DMS153 treated with DMSO at 0.1 percent for 48 hours (cell line): ENCODE data around the gene WBP4.
A peak's percentile ranks its signal among the peaks of the same experiment; 100 is the strongest.
"Not testable (repeated sequence)": the region's sequence is repeated elsewhere in the genome, so short reads cannot be mapped to it uniquely, and the experiment has no call there.

Experiments used
- DNase-seq: peaks from one replicate; lab custom pipeline; 2025; ENCODE audit not compliant: unreplicated experiment; lab: John Stamatoyannopoulos, UW

WBP4 gene

DNA sequence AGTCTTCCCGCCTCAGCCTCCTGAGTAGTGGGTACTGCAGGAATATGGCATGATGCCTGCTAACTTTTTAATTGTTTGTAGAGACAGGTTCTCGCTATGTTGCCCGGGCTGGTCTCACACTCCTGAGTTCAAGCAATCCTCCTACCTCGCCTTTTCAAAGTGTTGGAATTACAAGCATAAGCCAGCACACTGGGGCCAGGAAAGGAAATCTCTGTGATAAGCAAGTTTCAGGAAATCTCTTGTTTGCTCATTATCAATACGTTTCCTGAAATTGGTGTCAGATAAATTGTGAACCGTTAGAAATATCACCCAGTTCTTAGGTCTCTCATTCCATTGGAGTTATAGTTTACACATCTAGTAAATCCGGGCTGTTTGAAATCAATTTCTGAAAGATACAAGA, 14.2 kb downstream of the WBP4 start:
- no peak for DNase-seq

DNA sequence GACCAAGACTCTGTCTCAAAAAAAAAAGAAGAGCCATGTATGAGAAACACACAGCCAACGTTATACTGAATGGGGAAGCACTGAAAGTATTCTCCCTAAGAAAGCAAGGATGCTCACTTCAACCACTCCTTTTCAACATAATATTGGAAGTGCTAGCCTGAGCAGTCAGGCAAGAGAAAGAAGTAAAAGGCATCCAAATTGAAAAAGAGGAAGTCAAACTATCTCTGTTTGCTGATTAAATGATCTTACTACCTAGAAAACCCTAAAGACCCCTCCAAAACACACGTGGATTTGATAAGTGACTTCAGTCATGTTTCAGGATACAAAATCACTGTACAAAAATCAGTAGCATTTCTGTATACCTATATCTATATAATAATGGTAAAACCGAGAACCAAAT, 16.2 kb downstream of the WBP4 start:
- no peak for DNase-seq

DNA sequence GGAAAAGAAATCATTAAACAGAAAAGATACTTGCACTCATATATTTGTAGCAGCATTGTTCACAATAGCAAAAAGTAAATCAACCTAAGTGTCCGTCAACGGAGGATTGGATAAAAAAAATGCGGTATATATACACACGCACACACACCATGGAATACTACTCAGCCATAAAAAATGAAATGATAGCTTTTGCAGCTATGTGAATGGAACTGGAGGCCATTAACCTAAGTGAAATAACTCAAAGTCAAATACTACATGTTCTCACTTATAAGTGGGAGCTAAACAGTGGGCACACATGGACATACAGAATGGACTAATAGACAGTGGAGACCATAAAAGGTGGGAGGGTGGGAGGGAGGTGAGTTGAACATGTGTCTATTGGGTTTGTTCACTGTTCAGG, 18.4 kb downstream of the WBP4 start:
- DNase-seq: no peak

DNA sequence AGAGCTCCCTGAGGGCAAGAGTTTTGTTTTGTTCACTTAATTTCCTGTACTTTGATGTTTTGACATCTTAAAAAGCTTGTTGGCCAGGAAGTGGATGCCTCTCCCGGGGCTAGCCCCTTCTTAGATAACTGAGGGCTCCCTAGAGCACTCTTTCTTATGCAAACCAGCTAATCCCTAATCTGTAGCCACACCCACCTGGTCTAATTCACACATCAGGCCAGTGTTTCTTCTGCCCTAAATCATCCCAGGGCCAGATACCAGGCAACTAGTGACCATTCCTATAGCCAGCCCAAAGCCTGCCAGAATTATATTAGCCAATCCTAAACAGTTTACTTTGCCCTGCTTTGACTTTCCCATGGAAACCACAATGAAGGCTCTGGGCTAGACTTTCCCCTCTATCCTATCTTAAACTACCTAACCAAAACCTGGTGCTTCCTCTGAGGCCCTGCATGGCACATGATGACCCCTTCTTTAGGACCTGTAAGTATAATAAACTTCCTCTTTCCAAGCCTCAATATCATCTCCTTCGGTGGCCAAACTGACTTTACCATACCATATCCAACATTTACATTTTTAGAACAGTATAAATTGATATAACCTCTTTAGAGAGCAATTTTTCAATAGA, 24.8 kb downstream of the WBP4 start:
- DNase-seq: no peak

DNA sequence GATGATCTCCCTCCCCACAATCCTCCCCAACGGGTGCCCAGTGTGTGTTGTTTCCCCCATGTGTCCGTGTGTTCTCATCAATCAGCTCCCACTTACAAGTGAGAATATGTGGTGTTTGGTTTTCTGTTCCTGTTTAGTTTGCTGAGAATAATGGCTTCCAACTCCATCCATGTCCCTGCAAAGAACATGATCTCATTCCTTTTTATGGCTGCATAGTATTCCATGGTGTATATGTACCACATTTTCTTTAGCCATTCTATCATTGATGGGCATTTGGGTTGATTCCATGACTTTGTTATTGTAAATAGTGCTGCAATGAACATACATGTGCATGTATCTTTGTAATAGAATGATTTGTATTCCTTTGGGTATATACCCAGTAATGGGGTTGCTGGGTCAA, 34.4 kb downstream of the WBP4 start:
- DNase-seq: not testable (repeated sequence)

DNA sequence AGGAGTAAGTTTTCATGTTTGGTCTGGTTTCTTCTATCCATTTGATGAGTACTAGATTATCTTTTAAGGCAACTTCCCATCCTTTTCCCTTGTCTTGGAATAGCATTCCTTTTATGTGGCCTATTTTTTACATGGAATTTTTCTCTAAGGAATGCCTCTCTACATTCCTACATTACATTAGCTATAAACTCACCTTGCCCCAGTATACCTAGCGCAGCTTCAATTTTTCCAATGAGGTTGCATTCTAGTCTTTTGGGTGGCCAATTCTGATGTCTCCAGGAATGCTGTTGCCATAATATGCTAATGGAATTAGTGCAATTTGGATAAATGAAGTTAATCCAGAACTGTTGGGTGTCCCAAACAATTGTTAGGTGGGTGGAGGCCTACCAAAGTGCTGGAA, 37.5 kb downstream of the WBP4 start:
- DNase-seq: no peak

DNA sequence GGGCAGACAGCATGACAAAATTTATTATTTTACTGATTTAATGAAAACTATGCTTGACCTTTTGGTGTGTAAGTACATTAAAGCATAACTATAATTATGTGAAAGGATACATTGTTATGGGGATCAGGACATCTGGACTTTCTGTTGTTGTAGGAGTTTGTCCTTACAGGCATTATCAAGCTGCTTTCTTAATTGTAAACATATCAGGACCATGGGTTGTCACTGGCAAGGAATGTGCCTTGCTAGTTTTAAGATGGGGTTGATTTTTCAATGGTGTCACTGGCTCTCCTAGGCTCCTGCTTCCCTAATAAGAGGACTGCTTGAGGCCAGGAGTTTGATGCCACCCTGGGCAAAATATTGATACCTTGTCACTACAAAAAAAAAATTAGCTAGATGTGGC, 38.7 kb downstream of the WBP4 start:
- DNase-seq: no peak

DNA sequence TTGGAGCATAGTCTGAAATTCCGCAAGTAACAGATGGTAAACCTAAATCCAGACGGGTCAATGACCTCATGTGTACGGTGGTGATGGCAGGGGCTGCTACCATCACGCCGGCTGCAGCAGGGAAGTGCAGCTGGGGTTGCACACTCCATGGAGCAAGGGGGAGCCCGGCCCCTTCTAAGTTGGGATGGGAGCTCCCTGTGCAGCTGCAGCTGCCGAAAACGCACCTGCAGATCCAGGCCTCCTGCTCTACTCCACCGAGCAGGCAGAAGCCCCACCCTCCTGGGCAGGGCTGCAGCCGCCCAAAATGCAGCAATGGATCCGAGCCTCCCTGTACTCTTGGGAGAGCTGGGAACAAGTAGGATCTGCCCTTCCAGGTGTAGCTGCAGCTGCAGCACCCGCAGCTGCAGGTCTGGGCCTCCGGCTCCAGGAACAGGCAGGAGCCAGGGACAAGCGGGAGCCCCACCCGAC, 45.8 kb downstream of the WBP4 start:
- no peak for DNase-seq

DNA sequence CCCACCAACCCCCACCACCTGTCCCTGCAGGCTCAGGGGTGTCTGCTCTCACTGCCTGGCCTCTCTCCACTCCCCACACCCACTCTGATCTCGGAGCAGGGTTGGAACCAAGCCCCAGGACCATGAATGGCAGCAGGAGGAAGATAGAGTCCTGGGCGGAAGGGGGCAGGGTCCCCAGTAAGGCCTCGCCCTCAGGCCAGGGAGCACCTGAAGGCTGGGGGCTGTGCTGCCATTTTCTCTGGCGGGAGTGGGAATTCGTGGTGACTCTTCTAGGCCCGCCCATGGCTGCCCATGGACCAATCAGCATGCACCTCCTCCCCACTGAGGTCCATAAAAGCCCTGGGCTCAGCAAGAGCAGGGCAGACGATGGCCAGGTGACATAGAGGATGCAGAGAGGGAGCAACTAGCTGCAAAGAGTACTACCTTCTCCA, 46.3 kb downstream of the WBP4 start:
- DNase-seq: no peak

DNA sequence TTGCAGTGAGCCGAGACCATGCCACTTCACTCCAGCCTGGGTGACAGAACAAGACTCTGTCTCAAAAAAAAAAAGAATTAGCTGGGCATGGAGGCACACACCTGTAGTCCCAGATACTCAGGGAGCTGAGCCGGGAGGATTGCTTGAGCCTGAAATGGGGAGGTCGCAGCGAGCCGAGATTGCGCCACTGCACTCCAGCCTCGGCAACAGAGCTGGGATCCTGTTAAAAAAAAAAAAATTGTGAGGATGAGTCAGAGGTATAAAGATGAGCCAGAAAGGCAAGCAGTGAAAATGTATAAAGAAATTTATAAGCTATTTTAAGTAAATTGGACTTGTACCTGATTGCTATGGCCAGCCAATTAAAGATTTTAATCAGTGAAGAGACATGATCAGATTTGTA, 50.1 kb downstream of the WBP4 start:
- DNase-seq: no peak

DNA sequence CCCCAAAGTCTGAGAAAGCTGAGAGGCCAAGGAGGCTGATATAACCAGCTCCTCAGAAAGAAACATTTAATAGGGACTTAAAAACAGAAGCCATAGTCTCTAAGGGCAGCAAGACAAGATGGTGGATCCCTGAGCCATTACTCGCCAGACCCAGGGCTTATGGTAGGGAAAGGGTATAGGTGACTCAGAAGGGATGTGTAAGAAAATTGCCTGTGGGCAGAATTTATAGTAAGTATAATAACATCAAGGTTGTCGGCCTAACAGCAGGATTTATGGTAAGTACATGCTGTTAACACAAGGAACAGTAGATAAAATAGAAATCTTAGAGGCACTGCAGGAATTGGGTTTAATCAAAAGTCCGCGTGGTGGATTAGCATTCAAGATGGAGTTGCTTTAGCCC, 56.6 kb downstream of the WBP4 start:
- no peak for DNase-seq

DNA sequence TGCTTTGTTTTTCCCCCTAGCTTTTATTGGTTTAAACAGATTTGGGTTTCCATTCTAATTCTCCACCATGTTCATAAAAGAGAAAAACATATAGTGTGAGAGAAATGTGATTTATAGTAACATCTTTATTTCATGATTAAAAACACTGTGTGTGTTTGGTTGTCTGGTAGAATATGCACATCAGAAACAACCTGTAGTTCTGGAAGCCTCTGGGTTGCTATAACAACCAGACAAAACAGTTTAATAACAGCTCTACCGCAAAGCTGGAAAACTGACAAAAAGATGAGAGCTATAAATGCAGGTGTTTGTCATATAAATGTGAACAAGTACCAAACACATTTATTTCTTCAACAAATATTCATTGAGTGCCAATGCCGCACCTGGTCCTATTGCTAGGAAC, 61.5 kb downstream of the WBP4 start:
- DNase-seq: peak; percentile 15

DNA sequence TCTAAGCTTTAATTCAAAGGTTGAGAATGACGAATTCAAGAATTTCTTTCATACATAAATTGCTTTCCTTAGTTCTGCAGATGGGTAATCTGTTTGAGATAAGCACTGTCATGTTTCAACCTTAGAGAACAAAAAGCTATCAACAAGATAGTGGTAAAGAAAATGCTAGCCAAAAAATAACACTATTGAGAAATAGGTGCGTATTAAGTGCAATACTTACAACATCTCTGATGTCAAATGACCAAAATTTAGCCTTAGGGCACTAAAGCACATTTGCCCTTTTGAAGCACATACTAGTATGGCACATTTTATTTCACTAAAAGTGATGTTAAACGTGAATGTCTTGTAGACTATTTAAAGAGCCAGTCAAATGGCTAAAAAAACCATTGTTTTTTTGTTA, 66.4 kb downstream of the WBP4 start:
- DNase-seq: no peak

DNA sequence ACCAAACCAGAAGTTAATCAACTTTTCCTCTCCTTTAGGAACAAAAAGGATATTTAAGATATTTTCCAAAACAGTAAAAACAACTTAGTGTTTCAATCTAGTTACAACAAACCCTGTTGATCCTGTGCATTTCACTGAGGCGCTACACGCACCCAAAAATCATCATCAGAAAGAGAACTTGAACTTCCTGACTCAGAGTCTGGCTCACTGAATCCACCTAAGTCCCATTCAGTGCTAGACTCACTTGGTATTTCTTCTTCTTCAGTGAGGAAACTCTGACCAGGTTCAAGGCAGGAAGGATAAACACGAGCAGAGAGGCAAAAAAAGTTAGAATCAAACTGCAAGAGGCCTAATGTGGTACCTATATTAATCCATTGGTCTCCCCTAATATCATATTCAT, 69.0 kb downstream of the WBP4 start:
- no peak for DNase-seq

DNA sequence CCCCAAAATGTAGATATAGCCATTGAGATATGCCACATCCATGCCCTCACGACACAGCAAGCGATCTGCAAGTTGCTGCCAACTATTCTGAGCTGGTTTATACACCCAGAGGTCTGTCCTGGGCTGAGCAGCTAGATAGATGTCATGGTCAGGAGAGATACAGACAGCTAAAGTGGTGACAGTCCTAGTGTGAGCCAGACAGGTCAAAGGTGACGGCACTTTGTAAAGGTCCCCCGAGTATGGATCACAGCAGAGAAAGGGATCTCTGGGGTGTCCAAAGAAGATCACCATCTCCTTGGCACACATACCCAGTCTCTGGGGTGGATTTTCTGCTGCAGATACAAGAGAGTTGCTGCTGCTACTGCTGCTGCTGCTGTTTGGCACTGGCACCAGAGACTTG, 69.9 kb downstream of the WBP4 start:
- not testable (repeated sequence) for DNase-seq

DNA sequence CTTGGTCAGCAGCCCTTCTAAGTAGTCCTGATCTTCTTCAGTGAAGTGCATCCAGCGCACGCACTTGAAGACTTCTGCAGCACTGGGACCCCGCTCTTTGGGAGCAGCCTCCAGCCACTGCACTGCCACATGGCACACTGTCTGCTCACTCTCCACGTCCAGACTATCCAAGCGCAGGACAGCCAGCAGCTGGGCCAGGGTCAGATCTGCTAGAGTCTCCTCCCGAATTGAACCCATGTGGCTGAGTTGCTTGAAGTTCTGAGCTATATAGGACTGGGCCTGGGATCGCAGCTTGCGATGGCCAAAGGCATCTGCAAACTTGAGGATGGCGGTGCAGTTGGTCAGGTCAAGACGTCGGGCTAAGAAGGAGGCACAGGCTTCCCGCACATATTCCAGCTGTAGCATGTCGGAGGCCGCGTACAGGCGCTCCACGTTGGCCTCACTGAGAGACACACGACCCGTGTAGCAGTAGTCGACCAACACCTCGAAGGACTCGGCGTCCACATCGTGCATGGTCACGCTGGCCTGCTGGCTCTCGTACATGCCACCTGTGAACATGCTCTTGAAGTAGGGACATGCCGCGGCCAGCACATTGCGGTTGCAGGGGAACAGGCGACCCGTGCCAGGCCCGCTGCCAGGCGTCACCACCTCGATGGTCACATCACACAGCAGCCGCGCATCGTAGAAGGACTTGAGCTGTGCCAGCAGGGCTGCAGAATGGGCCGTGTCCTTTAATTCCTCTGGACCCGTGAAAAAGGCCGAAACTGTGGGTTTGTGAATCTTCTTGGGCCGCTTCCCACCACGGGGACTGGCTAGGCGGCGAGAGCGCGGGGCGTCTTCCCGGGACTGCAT, 70.6 kb downstream of the WBP4 start:
- DNase-seq: not testable (repeated sequence)

DNA sequence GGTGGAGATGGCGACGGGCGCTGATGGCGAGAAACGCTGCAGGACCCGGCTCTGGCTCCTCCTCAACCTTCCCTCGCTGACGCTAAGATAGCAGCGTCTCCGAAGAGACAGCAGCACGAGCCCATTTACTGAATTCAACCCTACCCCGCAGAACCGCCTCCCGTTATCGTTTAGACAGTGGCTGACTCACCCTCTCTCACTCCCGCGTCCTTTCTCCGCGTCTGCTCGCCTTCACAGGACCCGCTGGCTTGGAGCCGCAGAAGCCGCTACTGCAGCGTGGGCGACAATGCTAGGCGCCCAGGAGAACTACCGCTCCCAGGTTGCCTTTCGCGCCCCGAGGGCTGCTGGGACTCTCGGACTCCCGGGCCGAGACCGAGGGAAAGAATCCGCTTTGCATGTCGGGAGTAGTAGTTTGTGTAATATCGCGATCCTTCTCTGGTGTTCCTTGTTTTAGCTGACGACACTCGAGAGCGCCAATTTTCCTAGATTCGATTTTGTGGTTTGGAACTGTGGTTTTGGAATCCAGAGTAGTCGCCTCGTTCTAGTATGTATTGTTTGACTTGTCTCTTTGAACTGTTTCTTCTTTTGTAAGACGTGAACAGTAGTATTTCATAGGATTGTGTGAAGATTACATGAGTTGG, 71.3 kb downstream of the WBP4 start, which contains the start of gene KBTBD6:
Gene KBTBD6 (minus strand): TSS at position 291 of the 641 bp plus-strand sequence. CDS start 291 bp downstream, outside the sequence.
- peak; percentile 97 for DNase-seq
